Right lobe of liver (tissue), 4 donors: ENCODE results near the gene TMEM205.

Source experiments
- CTCF ChIP-seq, 4 donors: fragments of 200-600 bp in 3 of 4; fragments of 450-650 bp in 1 of 4; IDR thresholded peaks; one replicate each; pipeline versions ENCODE4 v1.5.1 to v1.8.0; 2016 to 2022; ENCODE audit warnings: antibody characterized with exemption in 4 of 4, mild to moderate bottlenecking in 2 of 4
- POLR2A ChIP-seq: fragments of 450-650 bp; IDR thresholded peaks from one replicate; pipeline ENCODE4 v1.6.1; 2017; ENCODE audit warnings: antibody characterized with exemption, mild to moderate bottlenecking
- donor health status: DM: no; HTN: no; CAD: no.
- donor health status: DM: no; HTN: no; CAD: no.
- donor health status: DM: no; HTN: yes; CAD: no.

DNA sequence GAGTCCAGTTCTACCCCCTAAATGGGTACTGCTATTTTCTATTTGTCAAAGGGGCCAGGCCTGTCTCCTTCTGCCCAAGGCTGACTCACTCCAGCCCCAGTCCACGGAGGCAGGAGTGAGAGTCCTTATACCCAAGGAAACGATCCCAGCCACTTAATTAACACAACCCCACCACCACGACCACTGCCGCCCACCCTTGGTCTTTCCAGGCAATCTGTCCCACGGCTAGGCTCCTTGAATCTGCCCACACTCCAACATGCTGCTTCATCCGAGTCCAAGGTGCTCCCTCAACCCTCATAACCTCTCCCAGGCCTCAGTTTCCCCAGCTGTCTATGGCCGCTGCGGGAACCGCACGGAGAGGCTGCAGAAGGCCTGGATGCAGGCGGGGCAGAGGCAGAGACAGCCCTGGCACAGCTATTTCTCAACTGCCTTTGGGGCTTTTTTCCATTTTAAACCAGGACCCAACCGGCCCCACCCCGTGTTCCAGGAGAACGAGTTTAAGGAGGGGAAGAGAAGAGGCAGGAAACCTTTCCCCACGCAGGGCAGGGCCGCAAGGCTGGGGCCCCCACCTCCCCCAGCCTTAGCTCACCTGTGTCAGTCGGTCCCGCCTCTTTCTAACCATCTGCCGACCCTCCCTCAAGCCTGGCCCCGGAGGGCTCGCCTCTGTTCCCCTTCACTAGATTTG, 7.4 kb downstream of the TMEM205 start:
- TF ChIP-seq CTCF (IDR thresholded peaks at IDR 0.05) = no peak
- no peak for TF ChIP-seq POLR2A
